ENCODE data around the gene TMTC4.

Gene TMTC4

GRCh38 chr13:100673376-100673712, 1.3 kb downstream of the TMTC4 start:
- Histone ChIP-seq H3K27me3 (peaks cover 0 to 5% (median 0%) of the 10 kb centered on the region in 11 experiments; a peak in 3 of 22 replicates), H3K4me1 (peaks cover 14 to 26% (median 24%) of the 10 kb centered on the region in 10 experiments), H3K4me3 (peak overlapping the region; percentile 88 to 98 (median 92)), H3K9me3 (replicated peaks in 1 of 11) (no peaks in the 10 kb centered on the region), H3K27ac (peak overlapping the region in 10 of 11 experiments; percentile 85 to 96 (median 94); a peak in 20 of 22 replicates), H3K4me2 (peak overlapping the region; percentile 87 to 97 (median 92)), H3K36me3 (peaks cover 3 to 30% (median 23%) of the 10 kb centered on the region in 11 experiments; a peak in 20 of 22 replicates), H3K9ac (peak overlapping the region; percentile 84 to 98 (median 93); a peak in 21 of 22 replicates), H4K20me1 (peaks cover 0 to 46% (median 26%) of the 10 kb centered on the region in 11 experiments; a peak in 18 of 22 replicates)
- no peak for TF ChIP-seq Cebpa-rat (IDR thresholded peaks at IDR 0.05)

- no peak overlapping the region for H3K9ac ChIP-seq
- H4K20me1 ChIP-seq: peaks cover 0 to 46% (median 32%) of the 10 kb centered on the region in 11 experiments; a peak in 18 of 22 replicates
- H3K27ac ChIP-seq: no peak overlapping the region
- no peaks in the 10 kb centered on the region for H3K9me3 ChIP-seq (replicated peaks in 1 of 11)
- no peak overlapping the region for H3K4me3 ChIP-seq
- H3K4me2 ChIP-seq: peak overlapping the region in 4 of 11 experiments; percentile 87 to 94 (median 90); a peak in 1 of 22 replicates
- TF ChIP-seq Cebpa-rat (IDR thresholded peaks at IDR 0.05): no peak
- peaks cover 14 to 26% (median 24%) of the 10 kb centered on the region in 10 experiments for H3K4me1 ChIP-seq
- H3K27me3 ChIP-seq: peaks cover 0 to 5% (median 0%) of the 10 kb centered on the region in 11 experiments; a peak in 3 of 22 replicates
- peaks cover 16 to 48% (median 41%) of the 10 kb centered on the region in 11 experiments for H3K36me3 ChIP-seq
These were observed 3.0 kb downstream of the TMTC4 start for GRCh38 chr13:100671389-100672182.

DNA sequence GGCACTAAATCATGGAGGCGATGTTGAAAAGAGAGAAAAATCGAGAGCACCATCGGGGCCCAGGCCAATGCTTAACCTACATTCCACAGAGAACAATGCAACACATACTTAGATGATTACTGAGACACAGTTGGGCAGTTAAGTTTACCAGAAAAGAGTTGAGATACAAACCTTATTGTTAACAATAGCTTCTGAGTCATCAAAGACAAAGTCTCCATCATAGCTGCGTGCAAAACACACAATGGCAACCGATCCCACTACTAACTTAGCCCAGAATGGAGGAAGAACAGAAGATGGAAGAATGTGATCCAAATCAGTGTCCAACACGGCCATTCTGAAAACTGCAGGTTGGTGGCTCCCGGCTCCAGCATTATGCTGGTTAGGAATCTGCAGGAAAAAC, 6.2 kb downstream of the TMTC4 start:
- no peaks in the 10 kb centered on the region for H3K9me3 ChIP-seq (replicated peaks in 1 of 11)
- H3K4me1 ChIP-seq: peaks cover 13 to 16% (median 15%) of the 10 kb centered on the region in 10 experiments
- no peaks in the 10 kb centered on the region for H3K27me3 ChIP-seq
- no peak overlapping the region for H3K27ac ChIP-seq
- no peak overlapping the region for H3K4me3 ChIP-seq
- H3K9ac ChIP-seq: no peak overlapping the region
- TF ChIP-seq Cebpa-rat (IDR thresholded peaks at IDR 0.05): no peak
- peaks cover 0 to 48% (median 33%) of the 10 kb centered on the region in 11 experiments; a peak in 18 of 22 replicates for H4K20me1 ChIP-seq
- H3K4me2 ChIP-seq: no peak overlapping the region
- H3K36me3 ChIP-seq: peaks cover 45 to 80% (median 71%) of the 10 kb centered on the region in 11 experiments

GRCh38 chr13:100667894-100668293, 6.7 kb downstream of the TMTC4 start:
- H3K27ac ChIP-seq: no peak overlapping the region
- no peak overlapping the region for H3K4me3 ChIP-seq
- H3K36me3 ChIP-seq: peaks cover 50 to 85% (median 76%) of the 10 kb centered on the region in 11 experiments

DNA sequence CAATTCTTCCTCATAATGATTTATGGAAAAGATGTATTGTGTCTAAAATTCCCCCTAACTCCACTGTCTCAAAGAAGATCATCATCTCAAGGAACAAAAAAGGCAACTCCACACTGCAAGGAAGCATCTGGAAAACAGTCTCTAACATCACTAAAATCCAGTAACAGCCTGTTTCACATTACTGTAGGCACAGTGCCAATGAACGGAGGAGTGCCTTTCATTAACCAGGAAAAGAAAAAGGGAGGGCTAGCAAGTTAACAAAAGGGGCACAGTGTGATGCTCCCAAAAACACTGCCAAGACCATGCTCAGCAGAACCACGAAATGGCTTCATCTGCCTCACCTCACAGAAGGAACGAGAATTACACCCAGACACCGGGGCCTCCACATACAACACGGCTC, 8.5 kb downstream of the TMTC4 start:
- Histone ChIP-seq H3K4me3 (no peak overlapping the region), H3K27ac (no peak overlapping the region), H3K9me3 (replicated peaks in 1 of 11) (no peaks in the 10 kb centered on the region), H3K36me3 (peaks cover 58 to 98% (median 93%) of the 10 kb centered on the region in 11 experiments), H3K27me3 (no peaks in the 10 kb centered on the region), H3K4me1 (no peaks in the 10 kb centered on the region), H4K20me1 (peaks cover 0 to 26% (median 13%) of the 10 kb centered on the region in 11 experiments; a peak in 9 of 22 replicates), H3K9ac (no peak overlapping the region), H3K4me2 (no peak overlapping the region)
- no peak for TF ChIP-seq Cebpa-rat (IDR thresholded peaks at IDR 0.05)

More at GRCh38 chr13:100667894-100668293, 6.7 kb downstream of the TMTC4 start:
- H4K20me1 ChIP-seq: peaks cover 0 to 43% (median 31%) of the 10 kb centered on the region in 11 experiments; a peak in 18 of 22 replicates
- TF ChIP-seq Cebpa-rat (IDR thresholded peaks at IDR 0.05): no peak
- peaks cover 7 to 11% (median 10%) of the 10 kb centered on the region in 10 experiments for H3K4me1 ChIP-seq
- no peak overlapping the region for H3K4me2 ChIP-seq
- no peak overlapping the region for H3K9ac ChIP-seq
- H3K9me3 ChIP-seq (replicated peaks in 1 of 11): no peaks in the 10 kb centered on the region
- no peaks in the 10 kb centered on the region for H3K27me3 ChIP-seq

DNA sequence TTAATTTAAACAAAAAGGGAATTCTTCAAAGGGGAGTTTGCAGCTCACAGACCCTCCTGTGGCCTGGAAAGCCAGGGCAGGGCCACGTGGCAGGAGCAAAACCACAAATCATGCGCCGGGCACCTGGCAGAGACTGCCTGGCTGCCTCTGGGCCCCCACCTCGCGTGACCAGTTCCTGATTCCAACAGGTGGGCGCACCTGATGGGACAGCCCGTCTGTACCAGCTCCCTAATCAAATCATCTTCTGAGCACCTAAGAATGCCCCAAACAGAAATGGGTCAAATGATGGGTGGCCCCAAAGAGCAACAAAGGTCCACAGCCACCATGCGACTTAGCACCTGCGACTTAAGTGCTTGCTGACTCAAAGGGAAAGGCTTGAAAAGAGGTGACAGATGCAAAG, 9.2 kb downstream of the TMTC4 start:
- H3K27ac ChIP-seq: no peak overlapping the region
- peaks cover 64 to 100% (median 97%) of the 10 kb centered on the region in 11 experiments for H3K36me3 ChIP-seq
- TF ChIP-seq Cebpa-rat (IDR thresholded peaks at IDR 0.05): no peak

GRCh38 chr13:100664171-100664900, 10.3 kb downstream of the TMTC4 start:
- H3K4me2 ChIP-seq: no peak overlapping the region
- peaks cover 64 to 100% (median 97%) of the 10 kb centered on the region in 11 experiments for H3K36me3 ChIP-seq
- no peak overlapping the region for H3K27ac ChIP-seq
- H3K4me1 ChIP-seq: peaks cover 0 to 4% (median 2%) of the 10 kb centered on the region in 10 experiments; a peak in 12 of 20 replicates
- TF ChIP-seq Cebpa-rat (IDR thresholded peaks at IDR 0.05): no peak
- H3K9me3 ChIP-seq (replicated peaks in 1 of 11): no peaks in the 10 kb centered on the region
- H3K27me3 ChIP-seq: no peaks in the 10 kb centered on the region
- peaks cover 0 to 14% (median 4%) of the 10 kb centered on the region in 11 experiments; a peak in 5 of 22 replicates for H4K20me1 ChIP-seq
- no peak overlapping the region for H3K4me3 ChIP-seq
- H3K9ac ChIP-seq: no peak overlapping the region

More for the DNA sequence above, 9.2 kb downstream of the TMTC4 start:
- H3K4me2 ChIP-seq: no peak overlapping the region
- no peaks in the 10 kb centered on the region for H3K4me1 ChIP-seq
- no peak overlapping the region for H3K4me3 ChIP-seq
- no peaks in the 10 kb centered on the region for H3K27me3 ChIP-seq
- H3K9ac ChIP-seq: no peak overlapping the region
- peaks cover 0 to 19% (median 12%) of the 10 kb centered on the region in 11 experiments; a peak in 8 of 22 replicates for H4K20me1 ChIP-seq
- no peaks in the 10 kb centered on the region for H3K9me3 ChIP-seq (replicated peaks in 1 of 11)

DNA sequence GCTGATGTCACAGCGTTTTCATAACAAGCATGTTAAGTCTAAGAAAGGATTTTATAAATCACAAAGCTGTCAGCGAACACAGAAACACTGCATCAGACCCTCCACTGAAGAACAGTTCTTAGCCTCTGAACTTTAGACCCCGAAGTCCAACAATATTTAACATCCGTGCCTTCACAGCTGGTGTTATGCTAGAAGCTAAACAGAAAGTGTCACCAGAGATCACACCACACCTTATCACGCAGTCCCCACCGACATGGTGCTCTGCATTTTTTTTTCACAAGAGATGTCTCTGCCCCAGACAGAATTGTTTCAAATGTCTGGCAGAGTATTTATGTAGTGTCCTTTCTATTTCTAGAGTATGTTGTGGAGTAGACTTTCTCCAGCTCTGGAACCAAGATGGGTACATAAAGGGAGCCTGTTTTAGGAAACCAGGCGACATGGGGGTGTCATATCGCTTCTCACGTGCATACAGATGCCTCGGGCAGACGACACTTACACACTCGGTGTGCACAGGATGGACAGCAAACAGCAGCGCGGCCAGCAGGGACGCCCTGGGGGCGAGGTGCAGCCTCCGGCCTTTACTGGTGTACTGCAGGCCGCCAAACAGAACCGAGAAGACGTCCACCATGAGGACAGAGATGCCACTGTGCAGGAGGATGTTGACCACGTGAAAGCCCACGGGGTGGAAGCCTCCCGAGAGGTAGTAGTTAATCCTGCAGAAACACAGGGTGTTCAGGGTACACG, 12.0 kb downstream of the TMTC4 start:
- no peak for TF ChIP-seq Cebpa-rat (IDR thresholded peaks at IDR 0.05)
- Histone ChIP-seq H3K4me3 (no peak overlapping the region), H3K27ac (no peak overlapping the region), H3K9me3 (replicated peaks in 1 of 11) (no peaks in the 10 kb centered on the region), H4K20me1 (peaks cover 0 to 20% (median 0%) of the 10 kb centered on the region in 11 experiments; a peak in 5 of 22 replicates), H3K27me3 (no peaks in the 10 kb centered on the region), H3K4me2 (no peak overlapping the region), H3K36me3 (peaks cover 56 to 100% (median 93%) of the 10 kb centered on the region in 11 experiments), H3K4me1 (peaks cover 10 to 16% (median 14%) of the 10 kb centered on the region in 10 experiments; a peak in 18 of 20 replicates), H3K9ac (no peak overlapping the region)
